Fibroblast of pulmonary artery (primary cell): ENCODE data around the gene PCDH15.

Experiments
- DNase-seq: peaks from one replicate; pipeline ENCODE4 v3.0.0-alpha.2; 2010; ENCODE audit warnings: low read depth
- H3K4me3 ChIP-seq: replicated peaks from 2 replicates; pipeline ENCODE4 v1.5.1; 2011; ENCODE audit warnings: low read depth, mild to moderate bottlenecking, control low read depth, low read length, moderate library complexity
- TF ChIP-seq, protein P1 (sequence below): IDR thresholded peaks from 2 replicates; pipeline ENCODE4 v1.5.1; 2011; ENCODE audit warnings: mild to moderate bottlenecking, control low read depth, low read length, inconsistent platforms; ENCODE audit errors: missing control alignments

The PCDH15 gene

DNA sequence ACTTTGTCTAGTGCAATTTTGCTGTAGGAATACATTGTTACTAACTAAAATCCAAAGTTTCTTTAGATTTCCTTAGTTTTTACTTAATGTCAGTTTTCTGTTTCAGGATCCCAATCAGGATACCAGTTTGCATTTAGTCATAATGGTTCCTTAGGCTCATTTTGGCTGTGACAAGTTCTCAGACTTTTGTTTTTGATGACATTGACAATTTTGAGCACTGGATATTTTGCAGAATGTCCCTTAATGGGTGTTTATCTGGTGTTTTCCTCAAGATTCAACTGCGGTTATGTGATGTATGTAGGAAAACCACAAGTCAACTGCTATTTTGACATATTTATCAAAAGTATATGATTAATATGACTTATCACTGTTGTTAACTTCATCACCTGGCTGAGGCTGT, 482.6 kb downstream of the PCDH15 start:
- TF ChIP-seq, protein P1, sequence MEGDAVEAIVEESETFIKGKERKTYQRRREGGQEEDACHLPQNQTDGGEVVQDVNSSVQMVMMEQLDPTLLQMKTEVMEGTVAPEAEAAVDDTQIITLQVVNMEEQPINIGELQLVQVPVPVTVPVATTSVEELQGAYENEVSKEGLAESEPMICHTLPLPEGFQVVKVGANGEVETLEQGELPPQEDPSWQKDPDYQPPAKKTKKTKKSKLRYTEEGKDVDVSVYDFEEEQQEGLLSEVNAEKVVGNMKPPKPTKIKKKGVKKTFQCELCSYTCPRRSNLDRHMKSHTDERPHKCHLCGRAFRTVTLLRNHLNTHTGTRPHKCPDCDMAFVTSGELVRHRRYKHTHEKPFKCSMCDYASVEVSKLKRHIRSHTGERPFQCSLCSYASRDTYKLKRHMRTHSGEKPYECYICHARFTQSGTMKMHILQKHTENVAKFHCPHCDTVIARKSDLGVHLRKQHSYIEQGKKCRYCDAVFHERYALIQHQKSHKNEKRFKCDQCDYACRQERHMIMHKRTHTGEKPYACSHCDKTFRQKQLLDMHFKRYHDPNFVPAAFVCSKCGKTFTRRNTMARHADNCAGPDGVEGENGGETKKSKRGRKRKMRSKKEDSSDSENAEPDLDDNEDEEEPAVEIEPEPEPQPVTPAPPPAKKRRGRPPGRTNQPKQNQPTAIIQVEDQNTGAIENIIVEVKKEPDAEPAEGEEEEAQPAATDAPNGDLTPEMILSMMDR, result no peak
- H3K4me3 ChIP-seq, result no peak overlapping the region
- no peak for DNase-seq

DNA sequence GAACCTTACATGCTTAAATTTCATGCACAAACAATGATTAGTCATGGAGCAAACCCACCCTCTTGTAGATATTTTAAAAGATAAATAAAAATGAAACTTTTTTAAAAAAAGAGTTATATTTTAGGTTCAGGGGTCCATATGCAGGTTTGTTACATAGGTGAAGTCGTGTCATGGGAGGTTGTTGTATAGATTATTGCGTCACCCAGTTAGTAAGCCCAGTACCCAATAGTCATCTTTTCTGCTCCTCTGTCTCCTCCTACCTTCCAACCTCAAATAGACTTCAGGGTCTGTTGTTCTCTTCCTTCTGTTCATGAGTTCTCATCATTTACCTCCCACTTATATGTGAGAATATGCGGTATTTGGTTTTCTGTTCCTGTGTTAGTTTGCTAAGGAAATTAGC, 486.6 kb downstream of the PCDH15 start:
- no peak overlapping the region for H3K4me3 ChIP-seq
- DNase-seq, result no peak
- TF ChIP-seq, protein P1, result no peak

DNA sequence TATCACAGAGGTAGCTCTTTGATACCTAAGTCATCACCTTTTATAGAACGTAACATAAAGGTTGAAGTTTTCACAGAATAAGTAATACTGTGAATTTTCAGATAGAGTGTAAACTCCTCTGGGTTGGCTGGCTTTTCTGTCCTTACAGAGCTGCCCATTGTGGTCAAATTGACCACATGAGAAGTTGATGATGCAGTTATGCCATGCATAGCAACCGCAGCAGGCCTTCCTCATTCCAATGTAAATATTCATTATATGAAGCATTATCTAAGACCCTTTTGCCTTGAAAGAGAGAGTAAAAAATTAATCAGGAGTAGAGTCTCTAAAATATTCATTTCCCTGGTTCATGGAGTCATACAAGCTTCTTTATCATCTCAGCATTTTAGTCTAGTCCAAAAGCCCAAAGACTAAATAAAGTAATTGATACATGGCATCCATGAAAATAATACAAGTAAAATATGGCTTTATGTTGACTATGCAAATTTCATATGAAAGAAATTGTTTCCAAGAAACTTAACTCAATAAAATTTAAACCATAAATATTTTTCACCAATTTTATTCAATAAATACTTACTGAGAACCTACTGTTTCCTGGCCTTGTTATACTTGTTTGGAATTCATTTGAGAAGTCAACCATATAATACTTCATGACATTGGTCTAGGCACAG, 516.4 kb downstream of the PCDH15 start:
- H3K4me3 ChIP-seq, result no peak overlapping the region
- TF ChIP-seq, protein P1, result no peak
- no peak for DNase-seq

DNA sequence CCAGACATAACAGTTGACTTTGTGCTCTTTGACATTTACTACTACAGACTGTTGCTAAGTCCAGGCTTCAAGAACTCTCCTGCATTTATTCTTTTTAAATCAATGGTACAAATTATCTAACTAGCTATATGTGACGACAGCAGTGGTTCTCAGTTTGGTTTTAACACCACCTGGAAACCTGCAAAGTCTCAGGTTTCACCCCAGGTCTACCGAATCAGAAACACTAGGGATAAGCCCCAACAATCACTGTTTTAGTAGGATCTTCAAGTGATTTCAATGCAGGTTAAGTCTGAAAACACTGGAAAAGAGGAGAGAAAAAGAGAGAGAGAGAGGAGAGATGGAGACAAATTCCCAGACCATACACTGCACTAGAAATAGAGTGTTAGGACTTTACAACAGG, 519.0 kb downstream of the PCDH15 start:
- H3K4me3 ChIP-seq, result no peak overlapping the region
- DNase-seq, result no peak
- TF ChIP-seq, protein P1, result no peak

DNA sequence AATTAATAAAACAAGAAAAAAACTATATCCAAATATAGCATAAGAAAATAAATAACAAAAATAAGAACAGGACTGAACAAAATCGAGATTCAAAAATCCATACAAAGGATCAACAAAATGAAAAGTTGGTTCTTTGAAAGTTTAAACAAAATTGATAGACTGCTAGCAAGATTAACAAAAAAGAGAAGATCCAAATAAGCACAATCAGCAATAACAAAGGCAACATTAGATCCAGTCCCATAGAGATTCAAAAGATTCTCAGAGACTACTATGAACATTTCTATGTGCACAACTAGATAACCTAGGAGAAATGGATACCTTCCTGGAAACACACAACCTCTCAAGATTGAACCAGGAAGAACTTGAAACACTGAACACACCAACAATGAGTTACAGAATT, 534.6 kb downstream of the PCDH15 start:
- TF ChIP-seq, protein P1, result no peak
- DNase-seq, result no peak
- no peak overlapping the region for H3K4me3 ChIP-seq

DNA sequence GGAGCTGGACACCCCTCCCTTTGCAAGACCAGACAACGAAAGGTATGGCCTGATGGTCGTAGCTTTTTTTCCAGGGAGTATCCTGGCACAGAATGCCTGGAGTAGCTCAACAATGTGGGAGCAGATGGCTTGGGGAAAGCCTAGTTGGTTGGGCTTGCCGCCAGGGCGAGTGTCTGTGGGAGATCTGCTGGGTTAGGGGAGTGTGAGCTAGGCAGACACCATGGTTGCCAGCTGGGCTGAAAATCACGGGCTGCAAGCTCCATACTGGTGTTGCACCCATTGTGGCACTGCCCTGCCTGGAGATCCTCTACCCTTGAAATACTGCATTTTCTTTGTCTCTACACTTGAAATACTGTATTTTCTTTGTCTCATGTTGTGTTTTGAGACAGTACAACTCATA, 538.3 kb downstream of the PCDH15 start:
- H3K4me3 ChIP-seq, result no peak overlapping the region
- DNase-seq, result no peak

More for the DNA sequence above, 538.3 kb downstream of the PCDH15 start:
- TF ChIP-seq, protein P1, result no peak
